NCI-H526 (cell line): ENCODE data around the gene GDF2.

ENCODE experiments used
- DNase-seq, 2 experiments: peaks; one replicate each; lab custom pipeline; 2025; lab: John Stamatoyannopoulos, UW

GDF2 gene

GRCh38 chr10:47332946-47333345 is 10.7 kb downstream of the GDF2 start:
- no peak for DNase-seq

- no peak for DNase-seq
Observed at GRCh38 chr10:47333532-47333931, 11.3 kb downstream of the GDF2 start.

DNA sequence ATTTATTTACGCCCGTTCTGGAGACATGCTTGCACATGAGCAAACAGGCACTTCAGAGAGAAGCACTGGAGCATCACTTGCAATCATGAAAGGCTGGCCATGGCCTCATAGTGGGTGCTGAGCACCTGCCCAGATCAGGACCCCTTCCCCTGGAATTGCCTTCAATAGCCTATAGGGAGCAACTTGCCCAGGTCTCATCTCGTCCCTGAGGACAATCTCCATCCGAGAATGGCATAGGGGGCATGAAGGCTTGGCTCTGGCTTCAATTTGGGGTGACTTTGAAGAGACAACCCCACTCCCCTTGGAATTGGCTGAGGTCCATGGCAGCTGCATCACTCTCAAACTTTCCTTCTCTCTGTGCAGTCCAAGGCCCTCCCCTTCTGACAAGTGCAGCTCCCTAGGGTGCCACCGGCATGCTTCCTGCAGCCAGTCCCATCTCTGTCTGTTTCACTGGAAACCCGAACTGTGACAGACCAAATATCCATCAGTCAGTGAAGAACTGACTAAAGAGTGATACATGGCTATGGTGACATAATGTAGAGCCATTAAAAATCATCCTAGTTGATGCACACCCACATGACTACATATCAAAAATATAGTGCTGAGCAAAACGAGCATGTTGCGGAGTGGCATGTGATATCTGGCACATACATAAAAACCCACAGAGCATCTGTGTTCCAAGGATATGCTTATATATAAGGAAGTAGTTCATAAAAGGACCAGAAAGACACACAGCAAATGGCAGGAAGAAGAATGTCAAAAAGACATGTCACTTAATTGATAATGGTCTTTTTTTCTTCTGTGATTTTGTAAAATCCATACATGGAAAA is 12.4 kb downstream of the GDF2 start:
- no peak for DNase-seq

GRCh38 chr10:47335906-47336305 is 13.7 kb downstream of the GDF2 start:
- DNase-seq: no peak

DNA sequence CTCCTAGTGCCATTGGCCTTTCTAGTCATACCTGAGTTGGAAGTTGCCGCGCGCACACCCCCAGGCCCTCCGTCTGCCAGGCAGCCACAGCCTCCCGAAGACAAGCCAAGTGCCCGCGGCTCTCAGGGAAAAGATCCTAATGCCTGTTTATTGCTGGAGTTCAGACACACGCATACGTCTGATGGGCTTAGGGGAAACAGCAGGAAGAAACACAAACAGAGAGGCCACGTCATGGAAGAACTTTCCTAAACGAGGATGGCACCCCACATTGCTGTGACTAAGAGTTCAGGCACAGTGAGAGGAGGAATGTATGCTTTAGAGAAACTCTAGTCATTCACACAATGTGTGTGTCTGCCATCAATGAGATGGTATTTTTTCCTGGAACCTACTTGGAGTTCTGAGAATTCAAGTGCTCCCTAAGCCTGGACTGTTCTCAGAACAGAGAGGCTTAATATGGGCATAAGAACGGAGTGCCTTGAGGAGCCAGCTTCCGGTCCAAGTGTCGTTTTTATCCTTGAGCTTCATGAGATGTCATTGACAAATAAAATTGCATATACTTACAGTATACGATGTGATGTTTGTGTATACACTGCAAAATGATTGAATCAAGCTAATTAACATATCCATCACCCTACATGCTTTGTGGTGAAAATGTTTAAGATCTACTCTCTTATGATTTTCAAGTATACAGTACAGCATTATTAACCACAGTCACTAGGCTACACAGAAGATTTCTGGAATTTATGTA is 14.3 kb downstream of the GDF2 start:
- no peak for DNase-seq

DNA sequence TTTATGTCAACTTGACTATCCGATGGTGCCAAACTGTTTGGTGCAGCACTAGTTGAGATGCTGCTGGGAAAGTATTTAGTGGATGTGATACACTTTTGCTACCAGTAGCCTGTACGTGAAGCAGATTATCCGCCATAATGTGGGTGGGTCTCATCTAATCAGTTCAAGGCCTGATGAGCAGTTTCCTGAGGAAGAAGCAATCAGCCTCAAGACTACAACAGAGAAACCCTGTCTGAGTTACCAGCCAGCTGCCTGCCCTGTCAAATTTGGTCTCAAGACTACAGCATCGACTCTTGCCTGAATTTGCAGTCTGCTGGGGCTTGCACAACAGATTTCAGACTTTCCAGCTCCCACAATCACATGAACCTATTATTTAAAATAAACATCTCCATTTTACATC is 15.1 kb downstream of the GDF2 start:
- no peak for DNase-seq

DNA sequence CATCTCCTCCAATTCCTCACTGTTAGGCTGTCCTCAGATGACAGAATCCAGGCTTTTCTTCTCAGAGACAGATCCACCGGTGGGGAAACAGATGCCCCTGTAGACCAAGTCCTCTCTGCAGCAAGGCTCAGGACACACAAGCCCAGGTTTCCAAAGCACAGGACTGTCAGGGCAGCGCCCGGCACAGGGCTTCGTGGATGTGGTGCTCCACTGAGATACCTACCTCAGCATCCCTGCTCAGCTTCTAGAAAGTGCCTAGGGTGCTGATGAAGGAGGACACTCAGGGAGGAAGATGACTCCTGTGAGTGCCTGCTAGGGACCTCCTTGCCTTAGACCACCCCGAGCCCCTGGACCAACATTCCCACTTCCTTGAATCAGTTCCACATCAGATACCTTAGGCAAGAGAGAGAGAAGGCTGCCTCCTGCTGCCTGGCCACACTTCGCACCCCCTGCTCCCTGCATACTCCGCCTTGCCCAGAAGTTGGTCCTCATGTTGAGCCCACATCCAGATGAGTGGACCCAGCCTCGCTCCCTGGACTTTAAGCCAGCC is 17.0 kb downstream of the GDF2 start:
- no peak for DNase-seq

- peak; percentile 64 to 78 for DNase-seq
Observed at GRCh38 chr10:47339759-47340607, 17.7 kb downstream of the GDF2 start.

DNA sequence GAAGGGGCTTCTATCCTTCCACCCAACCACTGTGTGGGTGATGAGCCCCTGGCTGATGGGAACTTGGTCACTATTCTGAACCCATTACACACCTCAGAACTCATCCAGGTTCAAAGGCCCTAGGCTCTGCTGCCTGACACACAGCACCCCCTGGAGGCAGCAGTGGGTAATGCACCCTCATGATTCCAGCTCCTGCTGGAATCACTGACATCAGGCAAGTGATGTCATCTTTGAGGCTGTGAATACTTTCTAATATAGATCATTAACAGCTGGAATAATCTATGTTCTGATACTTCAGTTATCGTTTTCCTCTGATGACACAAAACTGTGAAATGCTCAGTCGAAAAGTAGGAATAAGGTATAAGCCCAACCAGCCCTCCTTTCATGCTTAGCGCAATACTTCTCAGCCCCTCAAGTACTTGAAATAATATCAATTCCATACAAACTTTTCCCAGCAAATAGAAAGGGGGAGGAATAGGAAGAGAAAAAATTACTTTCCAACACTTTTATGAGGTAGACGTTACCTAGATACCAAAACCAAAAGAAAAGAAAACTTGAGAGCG is 18.4 kb downstream of the GDF2 start:
- DNase-seq: peak in 1 of 2 experiments; percentile 64

- DNase-seq: no peak
Observed at GRCh38 chr10:47344996-47345870, 23.0 kb downstream of the GDF2 start.

DNA sequence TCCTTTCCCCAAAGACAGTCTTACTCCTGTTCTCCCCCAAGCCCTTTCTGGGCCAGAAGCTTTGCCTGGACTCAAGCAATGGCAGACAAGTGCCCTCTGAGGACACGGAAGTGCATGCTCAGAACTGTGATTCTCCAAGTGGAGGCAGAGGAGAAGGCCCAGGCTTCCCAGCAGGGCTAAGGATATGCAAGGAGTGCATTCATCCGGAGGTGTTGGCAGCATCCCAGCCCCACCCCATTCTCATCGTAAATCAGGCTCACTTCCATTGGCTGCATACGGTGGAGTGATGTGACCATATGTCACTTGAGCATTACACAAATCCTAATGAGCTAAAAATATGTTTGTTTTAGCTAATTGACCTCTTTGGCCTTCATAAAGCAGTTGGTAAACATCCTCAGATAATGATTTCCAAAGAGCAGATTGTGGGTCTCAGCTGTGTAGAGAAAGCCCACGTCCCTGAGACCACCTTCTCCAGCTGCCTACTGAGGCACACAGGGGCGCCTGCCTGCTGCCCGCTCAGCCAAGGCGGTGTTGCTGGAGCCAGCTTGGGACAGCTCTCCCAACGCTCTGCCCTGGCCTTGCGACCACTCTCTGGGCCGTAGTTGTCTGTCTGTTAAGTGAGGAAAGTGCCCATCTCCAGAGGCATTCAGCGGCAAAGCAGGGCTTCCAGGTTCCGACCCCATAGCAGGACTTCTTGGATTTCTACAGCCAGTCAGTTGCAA is 24.5 kb downstream of the GDF2 start:
- DNase-seq: no peak

DNA sequence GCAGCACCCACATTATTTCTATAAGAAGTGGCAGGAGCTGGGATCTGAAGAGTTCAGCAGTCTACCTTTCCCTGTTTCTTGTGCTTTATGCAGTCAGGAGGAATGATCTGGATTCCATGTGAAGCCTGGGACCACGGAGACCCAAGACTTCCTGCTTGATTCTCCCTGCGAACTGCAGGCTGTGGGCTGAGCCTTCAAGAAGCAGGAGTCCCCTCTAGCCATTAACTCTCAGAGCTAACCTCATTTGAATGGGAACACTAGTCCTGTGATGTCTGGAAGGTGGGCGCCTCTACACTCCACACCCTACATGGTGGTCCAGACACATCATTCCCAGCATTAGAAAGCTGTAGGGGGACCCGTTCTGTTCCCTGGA is 25.0 kb downstream of the GDF2 start:
- DNase-seq: no peak

DNA sequence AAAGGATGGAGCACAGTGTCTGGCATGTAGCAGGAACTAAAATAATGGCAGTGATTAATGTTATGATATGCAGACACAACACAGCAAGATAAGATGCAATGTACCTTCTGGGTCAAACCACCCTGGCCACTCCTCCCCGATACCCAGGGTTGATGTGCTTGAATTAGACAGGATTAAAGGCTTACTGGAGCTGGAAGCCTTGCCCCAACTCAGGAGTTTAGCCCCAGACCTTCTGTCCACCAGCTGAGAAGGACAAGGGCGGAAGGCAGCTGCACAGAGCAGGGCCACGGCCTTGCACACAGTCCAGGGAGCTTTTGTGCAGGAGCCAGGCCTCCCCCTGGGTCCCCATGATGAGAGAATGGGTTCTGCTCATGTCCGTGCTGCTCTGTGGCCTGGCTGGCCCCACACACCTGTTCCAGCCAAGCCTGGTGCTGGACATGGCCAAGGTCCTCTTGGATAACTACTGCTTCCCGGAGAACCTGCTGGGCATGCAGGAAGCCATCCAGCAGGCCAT is 25.9 kb downstream of the GDF2 start, which contains the start of gene RBP3:
Gene RBP3, plus strand, starts transcription at position 226 of the 514 bp plus-strand sequence. Its CDS starts 122 bp downstream, at position 348.
- DNase-seq: no peak

GRCh38 chr10:47348661-47349470 is 26.6 kb downstream of the GDF2 start:
- DNase-seq: no peak

DNA sequence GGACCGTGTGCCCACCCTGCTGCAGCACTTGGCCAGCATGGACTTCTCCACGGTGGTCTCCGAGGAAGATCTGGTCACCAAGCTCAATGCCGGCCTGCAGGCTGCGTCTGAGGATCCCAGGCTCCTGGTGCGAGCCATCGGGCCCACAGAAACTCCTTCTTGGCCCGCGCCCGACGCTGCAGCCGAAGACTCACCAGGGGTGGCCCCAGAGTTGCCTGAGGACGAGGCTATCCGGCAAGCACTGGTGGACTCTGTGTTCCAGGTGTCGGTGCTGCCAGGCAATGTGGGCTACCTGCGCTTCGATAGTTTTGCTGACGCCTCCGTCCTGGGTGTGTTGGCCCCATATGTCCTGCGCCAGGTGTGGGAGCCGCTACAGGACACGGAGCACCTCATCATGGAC is 27.3 kb downstream of the GDF2 start:
- DNase-seq: no peak

GRCh38 chr10:47349941-47350371 is 27.7 kb downstream of the GDF2 start:
- DNase-seq: no peak

GRCh38 chr10:47350671-47351640 is 28.7 kb downstream of the GDF2 start:
- no peak for DNase-seq
